ENCODE results near the gene ANXA6.

Gene ANXA6

DNA sequence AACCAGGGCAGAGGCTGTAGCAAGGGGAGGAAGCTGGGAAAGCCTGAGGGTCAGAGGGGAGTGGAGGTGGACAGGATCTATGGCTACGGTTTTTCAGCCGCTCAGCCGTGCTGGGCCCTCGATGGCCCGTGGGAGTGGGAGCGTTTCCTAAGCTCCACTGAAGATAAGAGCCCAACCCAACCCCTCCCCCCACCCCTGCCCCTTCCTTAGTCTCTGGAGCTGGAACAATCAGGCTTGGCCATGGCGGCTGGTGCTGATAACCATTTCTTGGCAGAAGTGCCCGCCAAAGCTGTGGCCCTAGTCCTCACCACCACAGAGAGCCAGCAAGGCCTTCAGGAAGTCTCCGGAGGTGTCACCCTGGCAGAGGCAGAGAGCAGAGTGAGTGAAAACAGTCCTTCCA, 56.4 kb downstream of the ANXA6 start:
- Histone ChIP-seq H3K9me3 (ENCODE audit: control insufficient read depth, low read length) (no peaks in the 10 kb centered on the region), H3K4me3 (ENCODE audit: low read length) (no peak overlapping the region), H3K27me3 (ENCODE audit: control insufficient read depth, insufficient read depth, low read length) (no peaks in the 10 kb centered on the region), H3K4me1 (ENCODE audit: control insufficient read depth, insufficient read depth, low read length) (peaks cover 54% of the 10 kb centered on the region), H3K9ac (ENCODE audit: low read length) (peak overlapping the region; percentile 13), H3K36me3 (ENCODE audit: control insufficient read depth, insufficient read depth, low read length) (no peaks in the 10 kb centered on the region)

GRCh38 chr5:151100681-151101080, 56.9 kb downstream of the ANXA6 start:
- no peaks in the 10 kb centered on the region for H3K36me3 ChIP-seq (ENCODE audit: control insufficient read depth, insufficient read depth, low read length)

DNA sequence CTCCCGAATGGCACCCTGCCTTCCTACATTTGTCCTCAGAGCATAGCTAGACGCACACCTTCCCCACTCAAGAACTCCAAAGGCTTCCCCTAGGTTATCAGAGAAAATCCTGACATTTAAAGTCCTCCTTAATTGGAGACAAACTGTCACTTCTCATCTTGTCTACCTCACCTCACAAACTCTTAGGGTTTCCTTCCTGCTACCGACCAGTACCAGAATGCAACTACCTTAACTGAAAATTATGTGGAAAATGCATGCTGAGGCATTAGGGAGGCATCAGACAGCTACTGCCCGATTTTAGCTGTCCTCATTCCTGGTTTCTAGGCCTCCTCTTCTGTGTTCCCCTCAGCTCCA, 58.8 kb downstream of the ANXA6 start:
- no peaks in the 10 kb centered on the region for H3K9me3 ChIP-seq (ENCODE audit: control insufficient read depth, low read length)

More at GRCh38 chr5:151100681-151101080, 56.9 kb downstream of the ANXA6 start:
- Histone ChIP-seq H3K4me3 (ENCODE audit: low read length) (no peak overlapping the region), H3K27me3 (ENCODE audit: control insufficient read depth, insufficient read depth, low read length) (no peaks in the 10 kb centered on the region), H3K4me1 (ENCODE audit: control insufficient read depth, insufficient read depth, low read length) (peaks cover 55% of the 10 kb centered on the region), H3K9ac (ENCODE audit: low read length) (peak overlapping the region; percentile 13), H3K9me3 (ENCODE audit: control insufficient read depth, low read length) (no peaks in the 10 kb centered on the region)

DNA sequence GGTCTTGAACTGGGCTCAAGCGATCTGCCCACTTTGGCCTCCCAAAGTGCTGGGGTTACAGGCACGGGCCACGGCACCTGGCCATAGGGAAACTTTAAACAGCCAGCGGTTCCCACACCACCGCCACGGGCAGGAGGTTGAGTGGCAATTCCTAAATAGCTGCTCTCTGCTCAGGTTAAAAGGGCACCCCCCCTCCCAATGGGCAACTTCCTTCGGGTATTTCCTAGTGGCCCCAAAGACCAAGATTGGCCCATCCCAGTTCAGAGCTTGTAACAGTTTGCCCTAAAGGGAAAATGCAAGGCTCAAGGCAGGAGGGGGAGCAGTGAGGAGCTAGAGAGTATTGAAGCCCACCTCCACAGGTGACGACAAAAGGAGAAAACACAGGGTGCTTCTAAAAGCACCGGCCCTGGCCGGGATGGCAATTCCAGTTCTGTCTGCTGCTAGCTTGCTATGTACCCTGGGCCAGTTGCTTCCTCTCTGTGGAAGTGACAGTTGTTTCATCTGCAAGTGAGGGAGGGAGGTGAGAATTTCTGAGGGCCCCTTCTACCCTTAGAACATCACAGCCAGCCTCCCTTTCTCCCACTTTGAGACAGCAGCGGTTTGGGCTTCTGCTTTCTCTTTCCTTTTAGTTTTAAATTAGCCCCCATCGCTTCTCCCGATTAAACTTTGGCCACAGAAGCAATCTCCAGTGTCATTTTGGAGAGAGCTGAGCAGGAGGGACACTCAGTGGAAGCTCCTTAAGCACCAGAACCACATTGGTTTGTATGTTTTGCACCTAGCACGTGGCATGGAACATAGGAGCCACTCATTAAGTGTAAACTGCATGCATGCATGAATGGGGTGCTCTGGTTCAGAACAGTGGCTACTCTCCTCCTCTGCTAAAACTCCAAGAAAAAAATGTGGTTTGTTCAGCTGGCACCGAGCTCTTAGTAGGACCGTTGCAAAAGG, 59.5 kb downstream of the ANXA6 start:
- Histone ChIP-seq H3K9me3 (ENCODE audit: control insufficient read depth, low read length) (no peaks in the 10 kb centered on the region), H3K36me3 (ENCODE audit: control insufficient read depth, insufficient read depth, low read length) (no peaks in the 10 kb centered on the region), H3K4me3 (ENCODE audit: low read length) (no peak overlapping the region), H3K27me3 (ENCODE audit: control insufficient read depth, insufficient read depth, low read length) (no peaks in the 10 kb centered on the region), H3K4me1 (ENCODE audit: control insufficient read depth, insufficient read depth, low read length) (peaks cover 78% of the 10 kb centered on the region), H3K9ac (ENCODE audit: low read length) (no peak overlapping the region)

More for the DNA sequence above, 58.8 kb downstream of the ANXA6 start:
- Histone ChIP-seq H3K27me3 (ENCODE audit: control insufficient read depth, insufficient read depth, low read length) (no peaks in the 10 kb centered on the region), H3K4me1 (ENCODE audit: control insufficient read depth, insufficient read depth, low read length) (peaks cover 72% of the 10 kb centered on the region), H3K36me3 (ENCODE audit: control insufficient read depth, insufficient read depth, low read length) (no peaks in the 10 kb centered on the region), H3K9ac (ENCODE audit: low read length) (no peak overlapping the region), H3K4me3 (ENCODE audit: low read length) (no peak overlapping the region)

DNA sequence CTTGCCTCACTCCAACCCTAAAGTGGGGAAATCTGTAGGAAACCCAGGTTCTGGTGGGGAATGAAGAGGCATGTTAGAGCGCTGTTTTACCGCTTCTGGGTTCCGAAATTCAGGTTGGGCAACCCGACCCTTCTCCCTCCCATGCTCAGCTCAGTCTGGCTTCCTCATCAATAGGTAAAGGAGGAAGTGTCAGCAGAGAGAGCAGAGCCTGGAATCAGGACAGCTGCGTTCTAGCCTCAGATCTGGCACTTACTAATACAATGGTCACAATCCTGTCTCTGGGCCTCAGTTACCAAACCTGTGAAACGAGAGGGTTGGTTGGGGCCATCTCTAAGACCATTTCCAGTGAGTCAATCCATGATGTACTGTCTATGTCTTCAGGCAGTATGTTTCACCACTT, 60.5 kb downstream of the ANXA6 start:
- Histone ChIP-seq H3K9me3 (ENCODE audit: control insufficient read depth, low read length) (no peaks in the 10 kb centered on the region), H3K4me1 (ENCODE audit: control insufficient read depth, insufficient read depth, low read length) (peaks cover 75% of the 10 kb centered on the region), H3K4me3 (ENCODE audit: low read length) (no peak overlapping the region), H3K36me3 (ENCODE audit: control insufficient read depth, insufficient read depth, low read length) (no peaks in the 10 kb centered on the region), H3K9ac (ENCODE audit: low read length) (no peak overlapping the region), H3K27me3 (ENCODE audit: control insufficient read depth, insufficient read depth, low read length) (no peaks in the 10 kb centered on the region)

DNA sequence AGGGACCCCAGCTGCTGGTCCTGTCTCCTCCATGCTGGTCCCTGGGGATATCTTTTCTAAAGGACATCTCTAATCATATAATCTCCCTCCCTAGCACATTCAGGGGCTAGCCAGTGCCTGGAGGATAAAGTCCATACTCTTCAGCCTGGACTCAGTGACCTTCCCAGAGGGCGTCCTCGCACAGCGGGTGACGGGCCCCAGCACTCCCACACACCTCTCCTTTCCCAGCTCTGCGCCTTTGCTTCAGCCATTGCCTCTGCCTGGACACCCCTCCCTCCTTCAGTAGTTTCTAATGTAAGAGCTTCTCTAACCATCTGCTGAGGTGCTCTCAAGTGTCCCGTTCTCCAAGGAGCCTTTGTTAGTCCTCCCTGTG, 61.6 kb downstream of the ANXA6 start:
- no peaks in the 10 kb centered on the region for H3K27me3 ChIP-seq (ENCODE audit: control insufficient read depth, insufficient read depth, low read length)
- H3K36me3 ChIP-seq (ENCODE audit: control insufficient read depth, insufficient read depth, low read length) = no peaks in the 10 kb centered on the region
- no peak overlapping the region for H3K4me3 ChIP-seq (ENCODE audit: low read length)
- peak overlapping the region; percentile 31 for H3K9ac ChIP-seq (ENCODE audit: low read length)
- H3K9me3 ChIP-seq (ENCODE audit: control insufficient read depth, low read length) = no peaks in the 10 kb centered on the region
- H3K4me1 ChIP-seq (ENCODE audit: control insufficient read depth, insufficient read depth, low read length) = peaks cover 65% of the 10 kb centered on the region

DNA sequence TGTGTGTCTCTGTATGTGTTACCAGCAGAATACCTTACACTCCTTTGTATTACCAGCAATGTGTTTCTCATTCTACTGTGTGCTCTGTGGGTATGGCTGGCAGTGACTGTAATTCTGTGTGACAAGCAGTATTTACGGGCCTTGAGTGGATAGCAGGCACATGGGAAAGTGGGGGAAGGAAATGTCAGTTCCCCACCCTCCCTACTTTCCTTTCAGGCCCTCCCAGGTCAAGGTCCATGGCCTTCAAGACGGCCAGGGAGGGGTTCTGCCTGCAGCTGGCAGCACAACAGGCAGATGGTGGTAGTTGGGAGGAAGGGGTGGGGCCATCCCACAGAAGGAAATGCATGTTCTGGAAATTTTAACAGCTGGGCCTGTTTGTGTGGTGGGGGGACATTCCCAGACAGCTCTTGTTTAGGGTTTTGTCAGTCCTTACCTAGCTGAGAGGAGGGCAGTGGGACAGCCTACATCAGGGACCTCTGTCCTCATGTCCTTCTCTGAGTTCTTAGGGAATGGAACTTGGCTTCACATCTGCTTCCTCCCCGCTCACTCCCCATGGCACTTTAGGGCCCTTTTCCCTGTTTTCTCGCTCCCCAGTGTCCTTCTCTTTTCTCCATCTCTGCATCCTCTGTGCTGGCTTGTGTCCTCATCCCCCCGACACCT, 62.1 kb downstream of the ANXA6 start:
- H3K4me1 ChIP-seq (ENCODE audit: control insufficient read depth, insufficient read depth, low read length) = peaks cover 59% of the 10 kb centered on the region
- H3K27me3 ChIP-seq (ENCODE audit: control insufficient read depth, insufficient read depth, low read length) = no peaks in the 10 kb centered on the region

DNA sequence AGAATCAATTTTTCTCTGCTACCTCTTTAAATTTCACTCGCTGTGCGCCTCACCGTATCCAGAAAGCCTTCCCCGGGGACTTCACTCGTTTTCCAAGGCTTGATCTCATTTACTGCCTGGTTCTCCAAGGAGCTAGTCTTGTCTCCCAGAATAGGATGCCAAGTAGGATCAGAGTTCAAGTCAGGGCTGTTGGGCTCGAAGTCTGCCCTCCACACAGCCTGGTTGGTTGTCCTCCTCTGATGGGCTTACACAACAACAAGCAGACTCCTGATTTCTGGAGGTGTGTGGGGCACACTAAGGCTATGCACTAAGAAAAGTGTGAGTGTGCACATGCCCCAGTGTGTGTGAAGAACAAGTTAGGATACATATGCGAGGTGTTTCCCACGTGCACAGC, 62.7 kb downstream of the ANXA6 start:
- no peaks in the 10 kb centered on the region for H3K36me3 ChIP-seq (ENCODE audit: control insufficient read depth, insufficient read depth, low read length)
- no peaks in the 10 kb centered on the region for H3K27me3 ChIP-seq (ENCODE audit: control insufficient read depth, insufficient read depth, low read length)
- H3K4me3 ChIP-seq (ENCODE audit: low read length) = no peak overlapping the region
- no peaks in the 10 kb centered on the region for H3K9me3 ChIP-seq (ENCODE audit: control insufficient read depth, low read length)
- H3K4me1 ChIP-seq (ENCODE audit: control insufficient read depth, insufficient read depth, low read length) = peaks cover 53% of the 10 kb centered on the region
- peak overlapping the region; percentile 22 for H3K9ac ChIP-seq (ENCODE audit: low read length)

More for the DNA sequence above, 62.1 kb downstream of the ANXA6 start:
- Histone ChIP-seq H3K9me3 (ENCODE audit: control insufficient read depth, low read length) (no peaks in the 10 kb centered on the region), H3K36me3 (ENCODE audit: control insufficient read depth, insufficient read depth, low read length) (no peaks in the 10 kb centered on the region), H3K4me3 (ENCODE audit: low read length) (no peak overlapping the region), H3K9ac (ENCODE audit: low read length) (peak overlapping the region; percentile 31)

GRCh38 chr5:151094030-151094851, 63.3 kb downstream of the ANXA6 start:
- no peaks in the 10 kb centered on the region for H3K27me3 ChIP-seq (ENCODE audit: control insufficient read depth, insufficient read depth, low read length)
- H3K9ac ChIP-seq (ENCODE audit: low read length) = peak overlapping the region; percentile 58
- H3K4me3 ChIP-seq (ENCODE audit: low read length) = no peak overlapping the region
- peaks cover 47% of the 10 kb centered on the region for H3K4me1 ChIP-seq (ENCODE audit: control insufficient read depth, insufficient read depth, low read length)
- no peaks in the 10 kb centered on the region for H3K36me3 ChIP-seq (ENCODE audit: control insufficient read depth, insufficient read depth, low read length)
- no peaks in the 10 kb centered on the region for H3K9me3 ChIP-seq (ENCODE audit: control insufficient read depth, low read length)

- Histone ChIP-seq H3K4me3 (ENCODE audit: low read length) (no peak overlapping the region), H3K9me3 (ENCODE audit: control insufficient read depth, low read length) (no peaks in the 10 kb centered on the region), H3K9ac (ENCODE audit: low read length) (peak overlapping the region; percentile 58), H3K27me3 (ENCODE audit: control insufficient read depth, insufficient read depth, low read length) (no peaks in the 10 kb centered on the region), H3K36me3 (ENCODE audit: control insufficient read depth, insufficient read depth, low read length) (no peaks in the 10 kb centered on the region), H3K4me1 (ENCODE audit: control insufficient read depth, insufficient read depth, low read length) (peaks cover 46% of the 10 kb centered on the region)
Observed at GRCh38 chr5:151093476-151093889, 64.1 kb downstream of the ANXA6 start.

DNA sequence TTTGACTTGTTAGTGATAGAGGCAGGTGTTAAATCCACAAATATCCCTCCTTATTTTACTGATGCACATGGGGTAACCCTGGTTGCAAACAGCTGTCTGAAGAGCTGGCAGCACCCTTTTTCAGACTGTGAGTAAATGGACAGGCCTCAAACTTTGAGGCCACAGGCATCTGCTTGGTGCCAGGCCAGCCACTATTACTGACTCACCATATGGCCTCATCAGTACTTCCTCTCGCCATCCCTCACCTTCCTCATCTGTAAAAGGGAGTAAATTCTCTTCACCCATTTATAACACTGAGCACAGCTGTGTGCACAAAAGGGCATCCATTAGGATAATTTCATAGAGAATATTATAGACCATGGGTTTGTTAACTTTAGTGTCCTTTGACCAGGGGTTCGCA, 64.8 kb downstream of the ANXA6 start:
- no peaks in the 10 kb centered on the region for H3K27me3 ChIP-seq (ENCODE audit: control insufficient read depth, insufficient read depth, low read length)
- no peak overlapping the region for H3K4me3 ChIP-seq (ENCODE audit: low read length)
- H3K36me3 ChIP-seq (ENCODE audit: control insufficient read depth, insufficient read depth, low read length) = no peaks in the 10 kb centered on the region
- no peaks in the 10 kb centered on the region for H3K9me3 ChIP-seq (ENCODE audit: control insufficient read depth, low read length)
- H3K4me1 ChIP-seq (ENCODE audit: control insufficient read depth, insufficient read depth, low read length) = peaks cover 46% of the 10 kb centered on the region
- no peak overlapping the region for H3K9ac ChIP-seq (ENCODE audit: low read length)

DNA sequence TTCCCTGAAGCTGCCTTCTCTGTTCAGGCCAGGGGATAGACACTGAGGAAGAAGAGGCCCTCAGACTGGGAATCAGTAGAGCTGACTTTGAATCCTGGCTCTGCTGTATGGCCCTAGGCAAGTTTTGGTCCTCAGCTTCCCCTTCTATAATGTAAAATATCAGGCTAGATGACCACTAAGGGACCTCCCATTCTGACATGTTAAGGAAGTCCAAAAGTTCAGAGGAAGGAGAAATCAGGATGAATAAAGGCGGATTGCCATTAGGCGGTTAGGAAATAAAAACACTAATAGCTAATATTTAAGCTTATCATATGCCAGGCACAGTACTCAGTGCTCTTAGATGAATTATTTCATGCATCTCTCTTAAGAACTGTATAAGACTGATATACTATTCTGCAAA, 67.9 kb downstream of the ANXA6 start:
- no peak overlapping the region for H3K9ac ChIP-seq (ENCODE audit: low read length)
- H3K36me3 ChIP-seq (ENCODE audit: control insufficient read depth, insufficient read depth, low read length) = no peaks in the 10 kb centered on the region
- no peaks in the 10 kb centered on the region for H3K9me3 ChIP-seq (ENCODE audit: control insufficient read depth, low read length)
- no peaks in the 10 kb centered on the region for H3K27me3 ChIP-seq (ENCODE audit: control insufficient read depth, insufficient read depth, low read length)
- H3K4me3 ChIP-seq (ENCODE audit: low read length) = no peak overlapping the region
- peaks cover 48% of the 10 kb centered on the region for H3K4me1 ChIP-seq (ENCODE audit: control insufficient read depth, insufficient read depth, low read length)

All from mucosa of stomach (tissue), 1 donor.